Embryonic facial prominence (tissue), 1 donor: Measurements from ENCODE around the gene SPTBN4.
"Not testable (repeated sequence)": the region's sequence is repeated elsewhere in the genome, so short reads cannot be mapped to it uniquely, and the experiment has no call there.

Experiments
- DNase-seq: peaks from one replicate; pipeline ENCODE4 v3.0.0-alpha.2; 2016; ENCODE audit errors: extremely low spot score

Gene SPTBN4

GRCh38 chr19:40466985-40467734 lies at the start of gene SPTBN4:
Gene SPTBN4, plus strand, starts transcription at chr19:40467001. Its CDS starts 5,621 bp downstream, at chr19:40472622.
- DNase-seq: no peak

GRCh38 chr19:40417643-40417981 lies 49.2 kb upstream of the SPTBN4 start:
- no peak for DNase-seq

- no peak for DNase-seq
These were observed 48.8 kb upstream of the SPTBN4 start for GRCh38 chr19:40418040-40418439.

GRCh38 chr19:40419066-40419612 lies 47.7 kb upstream of the SPTBN4 start:
- no peak for DNase-seq

- no peak for DNase-seq
These were observed 47.0 kb upstream of the SPTBN4 start for GRCh38 chr19:40419780-40420179.

- DNase-seq: no peak
These were observed 46.4 kb upstream of the SPTBN4 start for GRCh38 chr19:40420451-40420765.

GRCh38 chr19:40420766-40421765 lies 45.7 kb upstream of the SPTBN4 start:
- DNase-seq: peak; percentile 47

GRCh38 chr19:40421993-40422747 lies 44.6 kb upstream of the SPTBN4 start:
- DNase-seq: no peak

GRCh38 chr19:40422748-40423566 lies 43.8 kb upstream of the SPTBN4 start:
- DNase-seq: no peak

GRCh38 chr19:40423938-40424337 lies 42.9 kb upstream of the SPTBN4 start:
- DNase-seq: no peak

GRCh38 chr19:40424637-40425449 lies 42.0 kb upstream of the SPTBN4 start:
- no peak for DNase-seq

GRCh38 chr19:40425450-40426287 lies 41.1 kb upstream of the SPTBN4 start, which contains the start of gene SERTAD1:
Gene SERTAD1, minus strand, starts transcription at chr19:40425992. Its CDS starts 2,446 bp downstream, at chr19:40423546.
- DNase-seq: peak; percentile 100

- not testable (repeated sequence) for DNase-seq
These were observed 38.6 kb upstream of the SPTBN4 start for GRCh38 chr19:40428197-40428596.

- not testable (repeated sequence) for DNase-seq
These were observed 36.6 kb upstream of the SPTBN4 start for GRCh38 chr19:40430242-40430641.

GRCh38 chr19:40431698-40432097 lies 35.1 kb upstream of the SPTBN4 start:
- no peak for DNase-seq

- not testable (repeated sequence) for DNase-seq
These were observed 34.0 kb upstream of the SPTBN4 start for GRCh38 chr19:40432760-40433159.

- peak; percentile 88 for DNase-seq
These were observed 33.2 kb upstream of the SPTBN4 start for GRCh38 chr19:40433391-40434216.

GRCh38 chr19:40438284-40438683 lies 28.5 kb upstream of the SPTBN4 start:
- no peak for DNase-seq
